HepG2 (cell line): ENCODE data around the gene BST1. TPM values are rescaled to one million over a fixed set of nuclear protein-coding genes. Genes with fewer than 3 reads are reported as not detected.

Experiments used
- CBX2 ChIP-seq, 2 experiments: fragments of 200-600 bp in 1 of 2; sonication (generic); formaldehyde crosslinking in 1 of 2; IDR thresholded peaks; 2 replicates each; pipeline versions ENCODE4 v1.7.0 to v1.8.1; 2018 to 2022; ENCODE audit warnings: low read depth in 2 of 2, low read length in 1 of 2, mild to moderate bottlenecking in 1 of 2, missing genetic modification reagents in 1 of 2
- CENPT ChIP-seq: sonication (generic); formaldehyde crosslinking; IDR thresholded peaks from 2 replicates; pipeline ENCODE4 v1.8.0; 2022; ENCODE audit warnings: low read depth, mild to moderate bottlenecking, moderate library complexity, missing genetic modification reagents
- CHD4 ChIP-seq: fragments of 200-600 bp; sonication (generic); IDR thresholded peaks from 2 replicates; pipeline ENCODE4 v1.7.0; 2017; ENCODE audit warnings: mild to moderate bottlenecking, low read length, borderline replicate concordance
- FOXK2 ChIP-seq: fragments of 450-650 bp; IDR thresholded peaks from 2 replicates; pipeline ENCODE4 v1.6.1; 2016
- GATAD1 ChIP-seq: IDR thresholded peaks from 2 replicates; pipeline ENCODE4 v1.6.1; 2016; ENCODE audit warnings: missing genetic modification reagents, missing compliant biosample characterization
- HMG20B ChIP-seq: conservative IDR thresholded peaks from 2 replicates; pipeline ENCODE4 v1.6.1; 2016; ENCODE audit warnings: missing genetic modification reagents, missing compliant biosample characterization
- HOXA7 ChIP-seq: sonication (generic); formaldehyde crosslinking; IDR thresholded peaks from 2 replicates; pipeline ENCODE4 v1.8.1; 2022; ENCODE audit warnings: mild to moderate bottlenecking, missing genetic modification reagents, moderate library complexity
- KLF12 ChIP-seq: sonication (generic); formaldehyde crosslinking; IDR thresholded peaks from 2 replicates; pipeline ENCODE4 v1.4.0; 2020; ENCODE audit warnings: missing genetic modification reagents, borderline replicate concordance
- MBNL3 ChIP-seq: fragments of 250-450 bp; sonication (Bioruptor Pico); conservative IDR thresholded peaks from 2 replicates; pipeline ENCODE4 v1.8.0; 2022; ENCODE audit warnings: mild to moderate bottlenecking, inconsistent platforms
- MXD4 ChIP-seq: IDR thresholded peaks from 2 replicates; pipeline ENCODE4 v1.6.1; 2016; ENCODE audit warnings: mild to moderate bottlenecking, missing biosample characterization, missing genetic modification reagents
- NCOR1 ChIP-seq: fragments of 200-600 bp; sonication (generic); IDR thresholded peaks from 2 replicates; pipeline ENCODE4 v1.7.0; 2017; ENCODE audit warnings: antibody characterized with exemption, low read length, borderline replicate concordance
- RAD21 ChIP-seq: fragments of 450-650 bp; formaldehyde crosslinking; IDR thresholded peaks from 2 replicates; pipeline ENCODE4 v1.5.0; 2020; ENCODE audit warnings: mild to moderate bottlenecking
- RARA ChIP-seq: IDR thresholded peaks from 2 replicates; pipeline ENCODE4 v1.6.1; 2016; ENCODE audit warnings: missing genetic modification reagents, missing compliant biosample characterization
- RBAK ChIP-seq: sonication (generic); formaldehyde crosslinking; IDR thresholded peaks from 2 replicates; pipeline ENCODE4 v1.5.1; 2020; ENCODE audit warnings: mild to moderate bottlenecking, missing genetic modification reagents
- SETDB1 ChIP-seq: sonication (generic); formaldehyde crosslinking; IDR thresholded peaks from 2 replicates; pipeline ENCODE4 v1.5.1; 2020; ENCODE audit warnings: missing genetic modification reagents, mild to moderate bottlenecking, borderline replicate concordance
- SP5 ChIP-seq: IDR thresholded peaks from 2 replicates; pipeline ENCODE4 v1.6.1; 2016; ENCODE audit warnings: low read depth, borderline replicate concordance
- TAF15 ChIP-seq: fragments of 200-400 bp; formaldehyde crosslinking; IDR thresholded peaks from one replicate; pipeline ENCODE4 v1.6.1; 2018; ENCODE audit warnings: mild to moderate bottlenecking, low read depth, low read length; ENCODE audit not compliant: poor library complexity, severe bottlenecking
- TBL1XR1 ChIP-seq: fragments of 150-350 bp; IDR thresholded peaks from 2 replicates; pipeline ENCODE4 v1.6.1; 2014; ENCODE audit warnings: borderline replicate concordance, low read length; ENCODE audit not compliant: partially characterized antibody
- TOE1 ChIP-seq: sonication (generic); formaldehyde crosslinking; IDR thresholded peaks from 2 replicates; pipeline ENCODE4 v1.4.0; 2020; ENCODE audit warnings: mild to moderate bottlenecking, missing genetic modification reagents
- WIZ ChIP-seq: sonication (generic); formaldehyde crosslinking; IDR thresholded peaks from 2 replicates; pipeline ENCODE4 v1.5.1; 2020; ENCODE audit warnings: mild to moderate bottlenecking, missing genetic modification reagents
- ZMYM3 ChIP-seq: sonication (generic); formaldehyde crosslinking; IDR thresholded peaks from 2 replicates; pipeline ENCODE4 v1.5.1; 2020; ENCODE audit warnings: mild to moderate bottlenecking, missing genetic modification reagents
- ZNF232 ChIP-seq: sonication (generic); formaldehyde crosslinking; IDR thresholded peaks from 2 replicates; pipeline ENCODE4 v1.4.0; 2020; ENCODE audit warnings: missing genetic modification reagents, borderline replicate concordance
- ZNF33B ChIP-seq: sonication (generic); formaldehyde crosslinking; IDR thresholded peaks from 2 replicates; pipeline ENCODE4 v1.5.1; 2020; ENCODE audit warnings: mild to moderate bottlenecking, missing genetic modification reagents
- ZNF44 ChIP-seq: sonication (generic); formaldehyde crosslinking; IDR thresholded peaks from 2 replicates; pipeline ENCODE4 v1.5.1; 2020; ENCODE audit warnings: mild to moderate bottlenecking, missing genetic modification reagents
- ZNF781 ChIP-seq: sonication (generic); formaldehyde crosslinking; IDR thresholded peaks from 2 replicates; pipeline ENCODE4 v1.5.1; 2020; ENCODE audit warnings: borderline replicate concordance, mild to moderate bottlenecking, missing genetic modification reagents; ENCODE audit errors: not compliant biosample characterization
- ZNF792 ChIP-seq: IDR thresholded peaks from 2 replicates; pipeline ENCODE4 v1.6.1; 2016
- ZNF878 ChIP-seq: sonication (generic); formaldehyde crosslinking; IDR thresholded peaks from 2 replicates; pipeline ENCODE4 v1.8.1; 2023; ENCODE audit warnings: mild to moderate bottlenecking, missing genetic modification reagents, moderate library complexity
- polyA plus RNA-seq, 8 experiments: library from polyadenylated mRNA; depleted of rRNA in 3 of 8; stranded (reverse) in 7 of 8; unstranded in 1 of 8; fragments of >200 nt; fragmentation: Illumina TruSeq in 4 of 8; extraction: Trizol in 4 of 8; gene quantifications; 2 replicates each; pipeline versions ENCODE4 v1.2.1 to v1.2.3, GENCODE V29; 2011 to 2016; ENCODE audit warnings: low read depth in 4 of 8, missing spikeins in 1 of 8, mixed read lengths in 1 of 8; ENCODE audit not compliant: insufficient read depth in 1 of 8
- total RNA-seq, 5 experiments: library from RNA; depleted of rRNA; stranded (reverse); fragments of >200 nt; fragmentation: Illumina TruSeq; extraction: Trizol; gene quantifications; 2 replicates each; pipeline ENCODE4 v1.2.3, GENCODE V29; 2016; ENCODE audit warnings: low read depth in 1 of 5
- TF ChIP-seq, protein P1 (sequence below): sonication (generic); formaldehyde crosslinking; IDR thresholded peaks from 2 replicates; pipeline ENCODE4 v1.4.0; 2020; ENCODE audit warnings: mild to moderate bottlenecking, low read depth, missing genetic modification reagents
- TF ChIP-seq, protein P2 (sequence below): sonication (generic); formaldehyde crosslinking; IDR thresholded peaks from 2 replicates; pipeline ENCODE4 v1.4.0; 2020; ENCODE audit warnings: missing genetic modification reagents, borderline replicate concordance

The BST1 gene
- total and polyA plus RNA-seq, 2 of the 13 experiments (the other 11 are each of a cell fraction or from before 2014, with no cell fraction given): 0.09 to 0.49 TPM

DNA sequence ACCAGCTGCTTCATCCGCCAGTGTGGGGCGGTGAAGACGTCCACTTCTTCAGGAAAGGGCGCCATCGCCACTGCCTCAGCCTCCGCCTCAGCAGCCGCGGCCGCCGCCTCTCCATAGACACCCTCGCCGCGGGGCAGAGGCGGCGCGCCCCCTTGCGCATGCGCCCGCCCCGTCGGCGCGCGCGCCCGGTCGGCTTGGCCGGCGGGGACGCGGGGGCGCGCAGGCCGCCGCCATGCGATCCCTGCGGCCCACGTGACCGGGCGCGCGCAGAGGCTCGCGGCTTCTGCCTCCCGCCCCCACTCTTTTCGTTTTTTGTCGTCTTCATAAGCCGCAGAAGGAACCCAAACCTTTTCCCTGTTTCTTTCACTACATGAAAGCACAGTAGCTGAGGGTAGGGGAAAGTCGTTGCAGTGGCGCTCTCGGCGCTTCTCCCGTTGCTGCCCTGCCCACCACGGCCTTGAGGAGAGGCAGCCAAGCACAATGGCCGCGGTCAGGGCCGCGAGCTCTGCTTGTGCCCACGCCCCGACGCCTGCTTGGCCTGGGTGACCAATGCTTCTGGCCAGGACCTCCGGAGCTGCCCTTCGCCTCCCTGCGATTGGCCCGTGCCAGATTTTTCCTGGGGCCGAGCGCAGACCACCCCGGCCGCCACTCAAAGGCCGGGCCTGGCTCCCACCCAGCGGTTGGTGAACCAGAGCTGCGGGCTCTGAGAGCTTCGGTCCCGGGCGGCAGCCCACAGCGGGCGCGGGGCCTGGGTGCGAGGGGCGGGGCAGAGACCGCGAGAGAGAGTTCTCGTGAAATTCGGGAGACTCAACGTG, 47.4 kb upstream of the BST1 start, which contains the start of gene FBXL5 (continued):
- TF ChIP-seq ZNF33B: no peak
- TF ChIP-seq ZNF44 (CRISPR knock-in tag): peak; percentile 46; the same call in 1 of the 2 replicates
- no peak for TF ChIP-seq CENPT
- 0 out of 2 replicates have a peak, but pooled peaks have one; percentile 67 for TF ChIP-seq SETDB1
- no peak for TF ChIP-seq TBL1XR1
- no peak for TF ChIP-seq WIZ (CRISPR knock-in tag)
- TF ChIP-seq ZNF232: peak; percentile 29; the same call in 1 of the 2 replicates
- TF ChIP-seq GATAD1 (CRISPR knock-in tag): 0 out of 2 replicates have a peak, but pooled peaks have one; percentile 21
- TF ChIP-seq ZMYM3 (CRISPR knock-in tag): no peak; the same call in 1 of the 2 replicates
- no peak for TF ChIP-seq NCOR1
- TF ChIP-seq MXD4 (CRISPR knock-in tag): 0 out of 2 replicates have a peak, but pooled peaks have one; percentile 13
- no peak for TF ChIP-seq RBAK (CRISPR knock-in tag)
- TF ChIP-seq RARA: no peak
- no peak for TF ChIP-seq FOXK2
- no peak for TF ChIP-seq ZNF878 (CRISPR knock-in tag)
- no peak for TF ChIP-seq TAF15
- no peak for TF ChIP-seq HOXA7 (CRISPR knock-in tag)
- 0 out of 2 replicates have a peak, but pooled peaks have one; percentile 9 for TF ChIP-seq SP5 (CRISPR knock-in tag)
- TF ChIP-seq MBNL3: no peak
- TF ChIP-seq CBX2 (IDR thresholded peaks at IDR 0.05; ENCODE audit: low read depth, low read length): no peak
- TF ChIP-seq CBX2 (CRISPR knock-in tag; IDR thresholded peaks at IDR 0.05; ENCODE audit: low read depth): no peak
- TF ChIP-seq HMG20B (CRISPR knock-in tag): no peak
- TF ChIP-seq CHD4: no peak
- TF ChIP-seq RAD21 (CRISPR knock-in tag): no peak; the same call in 1 of the 2 replicates
- no peak for TF ChIP-seq TOE1 (CRISPR knock-in tag)
- peak; percentile 53 for TF ChIP-seq ZNF781
- TF ChIP-seq, protein P1, sequence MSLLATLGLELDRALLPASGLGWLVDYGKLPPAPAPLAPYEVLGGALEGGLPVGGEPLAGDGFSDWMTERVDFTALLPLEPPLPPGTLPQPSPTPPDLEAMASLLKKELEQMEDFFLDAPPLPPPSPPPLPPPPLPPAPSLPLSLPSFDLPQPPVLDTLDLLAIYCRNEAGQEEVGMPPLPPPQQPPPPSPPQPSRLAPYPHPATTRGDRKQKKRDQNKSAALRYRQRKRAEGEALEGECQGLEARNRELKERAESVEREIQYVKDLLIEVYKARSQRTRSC (CRISPR knock-in tag): no peak
- TF ChIP-seq, protein P2, sequence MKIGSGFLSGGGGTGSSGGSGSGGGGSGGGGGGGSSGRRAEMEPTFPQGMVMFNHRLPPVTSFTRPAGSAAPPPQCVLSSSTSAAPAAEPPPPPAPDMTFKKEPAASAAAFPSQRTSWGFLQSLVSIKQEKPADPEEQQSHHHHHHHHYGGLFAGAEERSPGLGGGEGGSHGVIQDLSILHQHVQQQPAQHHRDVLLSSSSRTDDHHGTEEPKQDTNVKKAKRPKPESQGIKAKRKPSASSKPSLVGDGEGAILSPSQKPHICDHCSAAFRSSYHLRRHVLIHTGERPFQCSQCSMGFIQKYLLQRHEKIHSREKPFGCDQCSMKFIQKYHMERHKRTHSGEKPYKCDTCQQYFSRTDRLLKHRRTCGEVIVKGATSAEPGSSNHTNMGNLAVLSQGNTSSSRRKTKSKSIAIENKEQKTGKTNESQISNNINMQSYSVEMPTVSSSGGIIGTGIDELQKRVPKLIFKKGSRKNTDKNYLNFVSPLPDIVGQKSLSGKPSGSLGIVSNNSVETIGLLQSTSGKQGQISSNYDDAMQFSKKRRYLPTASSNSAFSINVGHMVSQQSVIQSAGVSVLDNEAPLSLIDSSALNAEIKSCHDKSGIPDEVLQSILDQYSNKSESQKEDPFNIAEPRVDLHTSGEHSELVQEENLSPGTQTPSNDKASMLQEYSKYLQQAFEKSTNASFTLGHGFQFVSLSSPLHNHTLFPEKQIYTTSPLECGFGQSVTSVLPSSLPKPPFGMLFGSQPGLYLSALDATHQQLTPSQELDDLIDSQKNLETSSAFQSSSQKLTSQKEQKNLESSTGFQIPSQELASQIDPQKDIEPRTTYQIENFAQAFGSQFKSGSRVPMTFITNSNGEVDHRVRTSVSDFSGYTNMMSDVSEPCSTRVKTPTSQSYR (CRISPR knock-in tag): peak; percentile 46; the same call in 1 of the 2 replicates
- peak; percentile 47; the same call in 1 of the 2 replicates for TF ChIP-seq ZNF792 (CRISPR knock-in tag)
- peak; percentile 76; the same call in 1 of the 2 replicates for TF ChIP-seq KLF12
